Esophagus muscularis mucosa (tissue), 4 donors: ENCODE data around the gene TP63. TPM values are rescaled to one million over a fixed set of nuclear protein-coding genes. Genes with fewer than 3 reads are reported as not detected.

Experiments
- DNase-seq: peaks from one replicate; pipeline ENCODE4 v3.0.0-alpha.2; 2017; ENCODE audit errors: extremely low spot score
- H3K27ac ChIP-seq, 4 donors: fragments of 200-600 bp; sonication (generic); replicated peaks in 1 of 4; 1 replicate in 3 of 4; 2 replicates in 1 of 4; pipeline ENCODE4 v1.5.1; 2016 to 2019; ENCODE audit warnings: mild to moderate bottlenecking in 1 of 4
- H3K27me3 ChIP-seq, 4 donors: fragments of 200-600 bp; sonication (generic); one replicate each; pipeline versions ENCODE4 v1.5.1 to v1.6.0; 2016 to 2019
- H3K36me3 ChIP-seq, 4 donors: fragments of 200-600 bp; sonication (generic); one replicate each; pipeline ENCODE4 v1.5.1; 2016 to 2019
- H3K4me1 ChIP-seq, 4 donors: fragments of 200-600 bp; sonication (generic); one replicate each; pipeline ENCODE4 v1.5.1; 2016 to 2019
- H3K4me3 ChIP-seq, 4 donors: fragments of 200-600 bp; sonication (generic); 1 replicate in 2 of 4; 2 replicates in 2 of 4; pipeline ENCODE4 v1.5.1; 2016 to 2019; ENCODE audit warnings: mild to moderate bottlenecking in 4 of 4, moderate library complexity in 1 of 4
- H3K9me3 ChIP-seq, 4 donors: fragments of 200-600 bp; sonication (generic); 1 replicate in 3 of 4; 2 replicates in 1 of 4; pipeline ENCODE4 v1.5.1; 2016 to 2019
- EP300 ChIP-seq: sonication (generic); formaldehyde crosslinking; IDR thresholded peaks from one replicate; pipeline ENCODE4 v1.6.1; 2017; ENCODE audit warnings: antibody characterized with exemption
- POLR2A ChIP-seq: fragments of 450-650 bp; IDR thresholded peaks from one replicate; pipeline ENCODE4 v1.6.1; 2017; ENCODE audit warnings: antibody characterized with exemption, moderate library complexity, mild to moderate bottlenecking, low read depth
- POLR2AphosphoS5 ChIP-seq, 2 donors: sonication (generic); formaldehyde crosslinking; IDR thresholded peaks; one replicate each; pipeline ENCODE4 v1.6.1; 2017; ENCODE audit warnings: antibody characterized with exemption in 2 of 2
- WGBS: methylation state at CpG from one replicate; pipeline ENCODE4 v1.1.5; 2018; 5-methylcytosine and 5-hydroxymethylcytosine counted together
- intact Hi-C: fragments of 100-400 bp; cut with DNase I; formaldehyde crosslinking; loops from one replicate; pipeline ENCODE4 v1.15.1; 2023
- total RNA-seq, 4 donors: library from RNA; depleted of rRNA; stranded (reverse); fragments of >200 nt; gene quantifications; one replicate each; pipeline versions ENCODE4 v1.1.0 to v1.2.1, GENCODE V29; 2016
- TF ChIP-seq, protein P1 (sequence below), 3 experiments: fragments of 200-600 bp in 2 of 3; fragments of 450-650 bp in 1 of 3; sonication (generic) in 2 of 3; IDR thresholded peaks; one replicate each; pipeline ENCODE4 v1.5.1; 2017 to 2019; ENCODE audit warnings: antibody characterized with exemption in 3 of 3, mild to moderate bottlenecking in 2 of 3, moderate library complexity in 1 of 3

TP63 gene
- total RNA-seq, 4 donors from 2014 or later: under 0.01 to 0.34 (median 0.21) TPM

- Histone ChIP-seq H3K4me1 (no peaks in the 10 kb centered on the region), H3K9me3 (no peaks in the 10 kb centered on the region), H3K27me3 (no peaks in the 10 kb centered on the region), H3K27ac (no peak overlapping the region), H3K4me3 (no peak overlapping the region), H3K36me3 (no peaks in the 10 kb centered on the region)
- DNase-seq: no peak
- intact Hi-C loops: no loop called here
- 95% methylated on average over 2 of the region's 2 CpGs for WGBS
- TF ChIP-seq, protein P1, sequence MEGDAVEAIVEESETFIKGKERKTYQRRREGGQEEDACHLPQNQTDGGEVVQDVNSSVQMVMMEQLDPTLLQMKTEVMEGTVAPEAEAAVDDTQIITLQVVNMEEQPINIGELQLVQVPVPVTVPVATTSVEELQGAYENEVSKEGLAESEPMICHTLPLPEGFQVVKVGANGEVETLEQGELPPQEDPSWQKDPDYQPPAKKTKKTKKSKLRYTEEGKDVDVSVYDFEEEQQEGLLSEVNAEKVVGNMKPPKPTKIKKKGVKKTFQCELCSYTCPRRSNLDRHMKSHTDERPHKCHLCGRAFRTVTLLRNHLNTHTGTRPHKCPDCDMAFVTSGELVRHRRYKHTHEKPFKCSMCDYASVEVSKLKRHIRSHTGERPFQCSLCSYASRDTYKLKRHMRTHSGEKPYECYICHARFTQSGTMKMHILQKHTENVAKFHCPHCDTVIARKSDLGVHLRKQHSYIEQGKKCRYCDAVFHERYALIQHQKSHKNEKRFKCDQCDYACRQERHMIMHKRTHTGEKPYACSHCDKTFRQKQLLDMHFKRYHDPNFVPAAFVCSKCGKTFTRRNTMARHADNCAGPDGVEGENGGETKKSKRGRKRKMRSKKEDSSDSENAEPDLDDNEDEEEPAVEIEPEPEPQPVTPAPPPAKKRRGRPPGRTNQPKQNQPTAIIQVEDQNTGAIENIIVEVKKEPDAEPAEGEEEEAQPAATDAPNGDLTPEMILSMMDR (IDR thresholded peaks at IDR 0.05): no peak
- TF ChIP-seq POLR2AphosphoS5 (IDR thresholded peaks at IDR 0.05) (no peak), EP300 (no peak), POLR2A (no peak)
Measured at GRCh38 chr3:189726277-189726676, 95.1 kb downstream of the TP63 start.

GRCh38 chr3:189727158-189727557 lies 96.0 kb downstream of the TP63 start:
- no peaks in the 10 kb centered on the region for H3K27me3 ChIP-seq
- H3K4me3 ChIP-seq: no peak overlapping the region
- no peaks in the 10 kb centered on the region for H3K36me3 ChIP-seq
- TF ChIP-seq, protein P1 (IDR thresholded peaks at IDR 0.05): no peak
- TF ChIP-seq POLR2AphosphoS5 (IDR thresholded peaks at IDR 0.05): no peak
- no peak for TF ChIP-seq POLR2A
- TF ChIP-seq EP300: no peak
- H3K9me3 ChIP-seq: no peaks in the 10 kb centered on the region
- intact Hi-C loops: no loop called here
- no peak for DNase-seq
- H3K27ac ChIP-seq: no peak overlapping the region
- no peaks in the 10 kb centered on the region for H3K4me1 ChIP-seq
- WGBS: 92% methylated on average over 1 of the region's 1 CpG

DNA sequence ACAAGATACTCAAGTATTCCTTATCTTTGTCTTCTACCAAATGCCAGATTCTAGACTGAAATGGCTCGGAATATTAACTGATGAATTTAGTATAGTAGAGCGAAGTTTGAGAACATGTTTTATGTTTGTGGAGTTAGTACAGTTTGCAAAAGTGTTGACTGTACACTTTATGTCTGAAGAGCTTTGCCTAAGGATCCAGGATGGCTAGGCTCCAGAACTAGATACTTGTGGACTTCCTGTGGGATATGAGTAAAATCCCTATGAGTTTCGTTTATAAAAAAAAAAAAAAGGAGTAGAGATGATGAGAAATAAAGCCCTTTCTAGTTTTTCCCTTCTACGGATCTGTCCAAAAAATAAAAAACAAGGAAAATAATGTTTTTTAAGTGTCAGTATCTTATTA lies 96.7 kb downstream of the TP63 start:
- 72% methylated on average over 4 of the region's 4 CpGs for WGBS
- no peak overlapping the region for H3K27ac ChIP-seq
- intact Hi-C loops: no loop called here
- no peaks in the 10 kb centered on the region for H3K9me3 ChIP-seq
- no peaks in the 10 kb centered on the region for H3K4me1 ChIP-seq
- no peak for TF ChIP-seq POLR2A
- TF ChIP-seq, protein P1 (IDR thresholded peaks at IDR 0.05): no peak
- TF ChIP-seq EP300: no peak
- no peak for TF ChIP-seq POLR2AphosphoS5 (IDR thresholded peaks at IDR 0.05)
- H3K27me3 ChIP-seq: no peaks in the 10 kb centered on the region
- H3K4me3 ChIP-seq: no peak overlapping the region
- H3K36me3 ChIP-seq: no peaks in the 10 kb centered on the region
- DNase-seq: no peak

- H3K4me3 ChIP-seq: no peak overlapping the region
- WGBS: 77% methylated on average over 1 of the region's 1 CpG
- intact Hi-C loops: no loop called here
Measured at GRCh38 chr3:189728915-189729314, 97.7 kb downstream of the TP63 start.

More at GRCh38 chr3:189728915-189729314, 97.7 kb downstream of the TP63 start:
- DNase-seq: no peak
- Histone ChIP-seq H3K27ac (no peak overlapping the region), H3K36me3 (no peaks in the 10 kb centered on the region), H3K9me3 (no peaks in the 10 kb centered on the region), H3K27me3 (no peaks in the 10 kb centered on the region), H3K4me1 (no peaks in the 10 kb centered on the region)
- TF ChIP-seq POLR2A: no peak
- TF ChIP-seq, protein P1 (IDR thresholded peaks at IDR 0.05): no peak
- TF ChIP-seq EP300: no peak
- TF ChIP-seq POLR2AphosphoS5 (IDR thresholded peaks at IDR 0.05): no peak
